ENCODE measurements around the gene ADGRB2. TPM values are rescaled to one million over a fixed set of nuclear protein-coding genes. Genes with fewer than 3 reads are reported as not detected.

The ADGRB2 gene
- total RNA-seq, 1 experiment from 2014 or later, result 34.8 TPM

GRCh38 chr1:31779687-31780086, 15.5 kb upstream of the ADGRB2 start:
- no peaks in the 10 kb centered on the region for H3K36me3 ChIP-seq (ENCODE audit: control insufficient read depth, insufficient read depth, low read length)
- peaks cover 5% of the 10 kb centered on the region; the same call in 1 of the 2 replicates for H3K4me1 ChIP-seq (ENCODE audit: control insufficient read depth, insufficient read depth, low read length)
- DNase-seq (ENCODE audit: low read depth, low spot score) (no peak), ATAC-seq (no peak)
- no peaks in the 10 kb centered on the region for H3K27me3 ChIP-seq (ENCODE audit: control insufficient read depth, insufficient read depth, low read length)
- intact Hi-C loops (cut with micrococcal nuclease; ENCODE audit: unreplicated experiment), result loop anchor here (10.0 kb wide), 1 partner anchor 215 kb away; no protein-coding TSS in a partner anchor
- in situ Hi-C loops (cut with HindIII; ENCODE audit: low pct_unique_long_range_greater_than_20kb, low sequenced_read_pairs), result no loop called here
- no TSS peak for BruUV-seq (replicated peaks)
- no peak overlapping the region for H3K27ac ChIP-seq (ENCODE audit: low read length)
- POLR2A ChIA-PET, result no interaction called here
- CTCF ChIA-PET, result no interaction called here
- H3K9me3 ChIP-seq (ENCODE audit: control insufficient read depth, insufficient read depth, low read depth, low read length), result no peaks in the 10 kb centered on the region
- TF ChIP-seq CTCF (IDR thresholded peaks at IDR 0.05) (no peak), REST (IDR thresholded peaks at IDR 0.05; ENCODE audit: insufficient read depth in 1 of 2, low read depth in 2 of 2, low read length in 1 of 2) (no peak), SIN3A (IDR thresholded peaks at IDR 0.05; ENCODE audit: borderline replicate concordance, insufficient read depth, low read depth, low read length) (no peak), POLR2AphosphoS5 (IDR thresholded peaks at IDR 0.05; ENCODE audit: low read depth, low read length) (no peak), TCF7L2 (IDR thresholded peaks at IDR 0.05; ENCODE audit: low read depth, low read length) (no peak)
- no peak overlapping the region for H3K4me3 ChIP-seq (ENCODE audit: low read depth in 2 of 2, low read length in 2 of 2)

GRCh38 chr1:31778763-31779488, 14.8 kb upstream of the ADGRB2 start:
- Histone ChIP-seq H3K27me3 (ENCODE audit: control insufficient read depth, insufficient read depth, low read length) (no peaks in the 10 kb centered on the region; the same call in 1 of the 2 replicates), H3K4me1 (ENCODE audit: control insufficient read depth, insufficient read depth, low read length) (peaks cover 2% of the 10 kb centered on the region; the same call in 1 of the 2 replicates), H3K4me3 (ENCODE audit: low read depth in 2 of 2, low read length in 2 of 2) (no peak overlapping the region), H3K27ac (ENCODE audit: low read length) (no peak overlapping the region), H3K36me3 (ENCODE audit: control insufficient read depth, insufficient read depth, low read length) (no peaks in the 10 kb centered on the region), H3K9me3 (ENCODE audit: control insufficient read depth, insufficient read depth, low read depth, low read length) (no peaks in the 10 kb centered on the region)
- in situ Hi-C loops (cut with HindIII; ENCODE audit: low pct_unique_long_range_greater_than_20kb, low sequenced_read_pairs) (no loop called here), intact Hi-C loops (cut with micrococcal nuclease; ENCODE audit: unreplicated experiment) (no loop called here)
- no peak for TF ChIP-seq TCF7L2 (IDR thresholded peaks at IDR 0.05; ENCODE audit: low read depth, low read length)
- TF ChIP-seq SIN3A (IDR thresholded peaks at IDR 0.05; ENCODE audit: borderline replicate concordance, insufficient read depth, low read depth, low read length), result no peak
- no peak for TF ChIP-seq POLR2AphosphoS5 (IDR thresholded peaks at IDR 0.05; ENCODE audit: low read depth, low read length)
- no peak for TF ChIP-seq CTCF (IDR thresholded peaks at IDR 0.05)
- no peak for TF ChIP-seq REST (IDR thresholded peaks at IDR 0.05; ENCODE audit: insufficient read depth in 1 of 2, low read depth in 2 of 2, low read length in 1 of 2)
- POLR2A ChIA-PET, result no interaction called here
- DNase-seq (ENCODE audit: low read depth, low spot score) (no peak), ATAC-seq (no peak)
- CTCF ChIA-PET, result interaction anchor here (0.7 kb wide), 1 partner anchor 12 kb away, joined by 3 read pairs; no protein-coding TSS in a partner anchor
- no TSS peak for BruUV-seq (replicated peaks)
